DND-41 (cell line): ENCODE measurements around the gene SEMA7A.

ENCODE experiments used
- CTCF ChIP-seq: IDR thresholded peaks from 2 replicates; pipeline ENCODE4 v1.5.1; 2012; ENCODE audit warnings: borderline replicate concordance, low read length, moderate library complexity, mild to moderate bottlenecking; ENCODE audit not compliant: poor library complexity, severe bottlenecking; ENCODE audit errors: extremely low read depth
- EZH2 ChIP-seq: IDR thresholded peaks from 3 replicates; pipeline ENCODE4 v1.6.1; 2012; ENCODE audit warnings: borderline replicate concordance, low read depth, mild to moderate bottlenecking, moderate library complexity, low read length, inconsistent platforms; ENCODE audit not compliant: severe bottlenecking

GRCh38 chr15:74376226-74376625 lies 57.5 kb downstream of the SEMA7A start:
- TF ChIP-seq EZH2, result no peak
- no peak for TF ChIP-seq CTCF
